Measurements from ENCODE around the gene ZNF469.
"Not testable (repeated sequence)": the region's sequence is repeated elsewhere in the genome, so short reads cannot be mapped to it uniquely, and the experiment has no call there.

Gene ZNF469

DNA sequence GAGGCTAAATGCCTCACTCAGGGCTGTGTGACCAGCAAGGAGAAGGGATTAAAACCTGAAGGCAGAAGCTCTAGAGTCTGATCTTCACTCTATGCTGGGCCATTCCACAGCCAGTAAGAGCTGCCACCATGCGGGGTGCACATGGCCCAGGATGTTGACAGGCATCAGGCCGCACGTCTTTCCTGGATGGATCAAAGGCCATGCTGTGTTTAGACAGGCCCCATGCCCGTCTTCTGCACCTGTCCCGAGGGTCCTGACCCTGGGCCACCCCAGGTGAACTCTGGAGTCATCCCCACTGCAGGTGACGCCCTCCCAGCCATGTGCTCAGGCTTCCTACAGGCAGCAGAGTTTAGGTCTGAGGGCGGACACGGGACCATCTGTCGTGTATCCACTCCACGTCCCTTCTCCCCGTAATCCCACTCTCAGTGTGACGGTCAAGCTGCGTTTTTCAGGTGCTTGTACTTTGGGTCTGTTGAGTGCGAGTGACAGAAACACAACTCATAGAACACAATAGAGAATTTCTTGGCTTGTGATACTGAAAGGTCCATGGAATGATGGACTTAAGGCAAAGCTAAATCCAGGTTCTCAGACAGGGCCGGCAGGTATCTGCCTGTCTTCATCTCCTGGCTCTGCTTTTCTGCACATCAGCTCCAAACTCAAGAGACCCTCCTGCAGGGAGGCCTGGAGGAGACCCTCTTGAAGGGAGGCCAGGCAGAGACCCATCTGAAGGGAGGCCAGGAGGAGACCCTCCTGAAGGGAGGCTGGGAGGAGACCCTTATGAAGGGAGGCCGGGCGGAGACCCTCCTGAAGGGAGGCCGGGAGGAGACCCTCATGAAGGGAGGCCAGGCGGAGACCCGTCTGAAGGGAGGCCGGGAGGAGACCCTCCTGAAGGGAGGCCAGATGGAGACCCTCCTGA lies 13.2 kb downstream of the ZNF469 start:
- no peak for DNase-seq

DNA sequence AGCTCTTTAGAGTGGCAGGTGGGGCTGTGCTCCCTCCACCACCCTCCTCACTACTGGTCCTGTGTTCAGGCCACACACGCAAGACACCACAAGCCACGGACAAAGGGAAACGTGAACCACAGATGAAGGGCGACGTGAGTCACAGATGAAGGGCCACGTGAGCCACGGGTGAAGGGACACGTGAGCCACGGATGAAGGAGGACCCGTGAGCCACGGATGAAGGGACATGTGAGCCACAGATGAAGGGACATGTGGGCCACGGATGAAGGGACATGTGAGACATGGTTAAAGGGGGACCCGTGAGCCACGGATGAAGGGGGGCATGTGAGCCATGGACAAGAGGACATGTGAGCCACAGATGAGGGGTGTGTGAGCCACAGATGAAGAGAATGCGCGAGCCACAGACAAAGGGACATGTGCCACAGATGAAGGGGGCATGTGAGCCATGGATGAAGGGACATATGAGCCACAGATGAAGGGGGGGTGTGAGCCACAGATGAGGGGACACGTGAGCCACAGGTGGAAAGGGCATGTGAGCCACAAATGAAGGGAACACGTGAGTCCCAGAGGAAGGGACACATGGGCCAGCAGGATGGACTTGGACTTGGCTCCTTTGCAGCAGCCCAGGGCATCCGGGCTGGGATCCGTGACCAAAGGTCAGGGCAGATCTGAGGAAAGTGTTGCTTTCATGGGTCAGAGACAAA lies 15.6 kb downstream of the ZNF469 start:
- DNase-seq, result no peak

DNA sequence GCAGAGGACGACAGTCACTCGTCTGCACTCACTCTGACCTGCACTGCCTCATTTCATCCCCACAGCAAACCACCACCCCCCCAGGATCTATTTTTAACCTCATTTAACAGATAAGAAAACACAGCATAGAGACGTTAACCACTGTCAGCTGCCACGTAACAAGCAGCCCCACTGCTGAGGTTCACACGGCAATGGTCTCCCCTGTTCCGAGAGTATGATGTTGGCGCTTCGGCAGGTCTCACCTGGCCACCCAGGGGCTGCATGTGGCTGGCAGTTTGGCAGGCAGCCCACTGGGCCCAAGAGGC lies 16.1 kb downstream of the ZNF469 start:
- DNase-seq, result no peak

DNA sequence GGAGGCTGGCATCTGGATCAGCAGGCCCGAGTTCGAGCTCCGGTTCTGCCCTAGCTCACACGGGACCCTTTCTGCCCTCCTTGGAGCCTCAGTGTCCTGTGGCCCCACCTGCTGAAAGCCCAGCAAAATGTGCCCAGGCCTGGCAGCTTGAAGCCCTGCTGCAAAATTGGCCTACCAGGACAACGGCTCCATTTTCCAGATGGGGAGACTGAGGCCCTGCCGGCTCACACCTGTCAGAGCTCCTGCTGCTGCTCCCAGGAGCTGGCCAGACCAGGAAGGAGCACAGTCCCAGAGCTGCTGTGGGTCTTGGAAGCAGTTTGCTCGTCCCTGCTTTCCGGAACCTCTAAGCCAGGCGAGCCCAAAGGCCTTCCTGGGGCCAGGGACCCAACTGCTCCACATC lies 17.4 kb downstream of the ZNF469 start:
- no peak for DNase-seq

DNA sequence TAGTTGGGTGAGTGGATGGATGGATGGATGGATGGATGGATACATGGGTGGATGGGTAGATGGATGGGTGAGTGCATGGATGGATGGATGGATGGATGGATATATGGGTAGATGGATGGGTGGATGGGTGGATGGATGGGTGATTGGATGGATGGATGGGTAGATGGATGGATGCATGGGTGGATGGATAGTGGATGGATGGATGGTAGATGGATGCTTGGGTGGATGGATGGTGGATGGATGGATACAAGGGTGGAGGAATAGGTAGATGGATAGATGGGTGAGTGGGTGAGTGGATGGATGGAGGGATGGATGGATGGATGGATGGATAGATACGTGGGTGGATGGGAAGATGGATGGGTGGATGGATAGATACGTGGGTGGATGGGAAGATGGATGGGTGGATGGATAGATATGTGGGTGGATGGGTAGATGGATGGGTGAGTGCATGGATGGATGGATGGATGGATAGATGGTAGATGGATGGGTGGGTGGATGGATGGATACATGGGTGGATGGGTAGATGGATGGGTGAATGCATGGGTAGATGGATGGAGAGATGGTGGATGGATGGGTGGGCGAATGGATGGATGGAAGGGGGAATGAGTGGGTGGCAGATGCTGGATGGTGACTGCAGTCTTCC lies 19.0 kb downstream of the ZNF469 start:
- DNase-seq, result no peak

DNA sequence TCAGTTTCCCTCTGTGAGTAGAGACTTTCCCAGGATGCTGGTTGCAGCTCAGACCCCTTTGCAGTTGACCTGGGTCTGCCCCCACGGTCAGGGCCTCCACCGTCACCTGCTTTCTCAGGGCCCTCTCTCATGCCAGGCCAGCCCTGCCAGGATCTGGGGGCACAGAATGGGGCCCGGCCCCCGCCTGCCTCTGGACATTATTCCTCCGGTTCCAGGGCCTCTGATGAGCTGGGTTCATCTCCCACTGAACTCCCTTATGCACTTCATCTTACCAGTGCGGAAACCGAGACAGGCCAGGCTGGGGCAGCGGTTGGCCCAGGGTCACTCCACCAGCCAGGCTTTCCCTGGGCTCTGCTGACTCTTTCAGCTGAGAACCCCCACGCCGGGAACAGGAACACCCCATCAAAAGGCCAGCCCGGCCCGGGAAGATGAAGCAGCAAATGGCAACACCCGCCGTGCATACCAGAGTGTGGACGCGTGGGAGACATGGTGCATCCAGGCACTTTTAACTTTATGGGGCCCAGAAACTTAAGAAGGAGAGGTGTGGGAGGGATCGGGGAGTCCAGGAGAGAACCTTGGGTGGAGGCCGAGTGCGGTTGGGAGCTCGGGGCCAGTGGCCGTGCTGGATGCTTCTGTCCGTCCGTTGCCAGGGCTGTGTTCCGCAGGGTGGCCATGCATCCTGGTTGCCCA lies 19.9 kb downstream of the ZNF469 start:
- no peak for DNase-seq

DNA sequence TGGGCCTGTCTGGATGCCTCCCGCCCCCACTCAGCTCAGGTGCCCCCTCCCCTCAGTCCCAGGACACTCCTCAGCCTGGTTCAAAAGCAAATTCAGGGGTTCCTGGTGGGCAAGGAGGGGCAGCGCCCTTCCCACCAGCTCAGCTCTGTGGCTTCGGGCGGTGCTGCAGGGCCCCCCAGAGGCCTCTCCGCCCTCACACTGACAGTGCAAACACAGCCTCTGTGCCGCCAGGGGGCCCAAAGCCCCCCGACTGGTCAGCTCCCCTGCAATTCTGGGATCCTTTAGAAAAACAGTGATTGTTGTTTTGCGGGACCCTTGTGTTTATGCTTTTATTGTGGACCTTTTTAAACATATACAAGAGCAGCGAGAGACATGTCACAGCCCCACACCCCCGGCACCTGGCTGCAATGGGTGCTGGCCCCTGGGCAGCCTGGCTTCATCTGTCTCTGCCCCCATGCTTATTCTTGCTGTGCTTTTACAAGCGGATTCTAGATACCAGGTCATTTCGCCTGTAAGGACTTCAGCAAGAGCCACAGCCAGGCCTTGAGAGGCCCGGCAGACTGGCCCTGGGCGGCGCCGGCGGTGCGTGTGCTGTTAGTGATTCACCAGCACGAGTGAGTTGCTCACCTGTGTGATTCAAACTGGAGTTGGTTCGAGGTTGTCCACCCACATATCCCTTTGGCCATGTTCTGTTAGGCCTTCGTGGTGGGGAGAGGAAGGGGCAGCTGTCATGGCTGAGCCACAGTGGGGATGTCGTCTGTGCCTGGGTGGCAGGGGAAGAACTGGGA lies 21.2 kb downstream of the ZNF469 start:
- DNase-seq, result no peak

DNA sequence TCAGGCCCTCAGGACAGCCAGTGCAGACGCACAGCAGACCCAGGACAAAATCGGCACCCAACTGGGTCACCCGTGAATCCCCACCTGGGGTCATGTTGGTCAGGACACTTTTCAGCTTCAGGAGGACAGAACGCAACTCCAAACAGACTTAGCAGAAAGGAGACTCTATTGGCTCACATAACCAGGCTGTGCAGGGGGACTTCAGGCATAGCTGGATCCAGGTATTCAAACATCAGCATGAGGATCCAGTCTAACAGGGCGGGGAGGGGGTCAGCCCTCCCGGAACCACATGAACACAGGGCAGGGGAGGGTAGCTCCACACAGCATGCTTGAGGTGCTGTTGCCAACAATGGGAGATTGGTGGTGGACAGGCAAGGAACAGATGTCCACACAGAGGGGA lies 22.0 kb downstream of the ZNF469 start:
- DNase-seq, result no peak

DNA sequence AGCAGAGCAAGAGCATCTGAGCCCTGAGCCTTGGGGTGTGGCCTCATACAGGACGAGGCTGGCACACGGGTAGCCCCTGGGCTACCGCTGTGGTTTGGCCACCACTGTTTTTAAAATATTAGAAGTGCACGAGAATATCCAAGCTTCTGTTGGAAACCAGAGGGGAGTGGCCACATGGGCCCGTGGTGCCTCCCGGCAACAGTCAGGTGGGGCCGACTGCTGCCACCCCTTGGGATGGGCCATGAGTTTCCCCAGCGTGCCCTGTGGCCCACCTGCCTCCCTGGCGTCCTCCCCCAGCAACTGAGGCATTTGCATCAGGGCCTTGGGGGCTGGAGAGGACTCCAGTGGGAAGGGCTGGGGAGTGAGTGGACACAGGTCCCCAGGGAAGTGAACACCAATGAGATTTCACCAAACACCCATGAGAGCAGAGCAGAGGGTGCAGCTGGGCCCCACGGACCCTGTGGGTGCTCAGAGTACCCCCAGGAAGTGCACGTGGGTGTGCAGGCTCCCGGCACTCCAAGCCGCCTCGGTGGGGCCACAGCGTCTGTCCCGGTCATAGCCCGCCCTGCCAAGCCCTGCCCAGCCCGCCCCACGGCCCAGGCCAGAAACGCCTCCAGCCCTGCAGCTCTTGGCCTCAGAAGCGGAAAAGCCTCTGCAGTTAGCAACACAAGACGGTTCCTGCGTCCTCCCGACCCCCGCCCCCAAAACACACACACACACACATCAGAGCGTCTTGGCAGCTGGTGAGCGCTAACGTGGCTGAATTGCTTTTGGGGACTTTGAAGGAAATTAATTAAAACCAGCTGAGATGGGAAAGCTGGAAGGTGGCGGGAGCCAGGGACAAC lies 22.7 kb downstream of the ZNF469 start:
- no peak for DNase-seq

DNA sequence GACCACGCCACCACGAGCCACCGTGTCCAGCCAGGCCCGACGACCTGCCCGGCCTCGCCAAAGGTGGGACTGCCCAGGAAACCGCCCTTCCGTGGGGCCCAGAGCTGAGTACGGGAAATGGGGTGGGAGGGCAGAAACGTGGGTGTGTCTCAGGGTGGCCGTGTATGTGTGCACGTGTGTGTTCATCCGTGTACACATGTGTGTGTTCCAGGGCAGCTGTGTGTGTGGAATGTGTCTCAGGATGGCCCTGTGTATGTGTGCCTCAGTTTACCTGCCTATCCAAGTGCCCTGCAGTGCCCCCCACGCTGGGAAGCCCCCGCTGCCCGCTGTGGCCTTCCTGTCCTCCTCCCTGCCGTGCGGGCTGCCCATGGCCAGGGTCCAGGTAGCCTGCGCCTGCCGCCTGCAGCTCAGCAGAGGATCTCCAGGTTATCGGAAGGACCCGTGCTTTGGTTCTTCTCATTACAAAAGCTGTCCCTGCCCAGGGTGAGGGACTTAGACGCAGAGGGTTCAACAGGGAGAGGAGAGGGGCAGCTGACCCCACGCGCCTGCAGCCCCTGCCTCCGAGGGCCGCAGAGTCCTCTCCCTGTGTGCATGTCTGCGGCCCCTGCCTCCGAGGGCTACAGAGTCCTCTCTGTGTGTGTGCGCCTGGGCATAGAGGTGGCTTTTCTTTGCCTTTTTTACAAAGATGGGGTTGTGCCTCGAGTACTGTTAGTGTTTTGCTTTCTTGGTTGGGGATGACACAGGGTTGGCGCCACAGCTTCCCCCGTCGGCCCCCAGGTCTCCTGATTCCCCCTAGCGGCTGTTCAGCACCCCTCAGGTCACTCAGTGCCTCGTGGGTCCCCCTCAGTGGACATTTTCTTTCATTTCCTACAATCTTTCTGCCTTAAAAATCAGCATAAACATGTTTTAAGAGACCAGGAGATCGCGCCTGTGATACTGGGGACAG lies 23.6 kb downstream of the ZNF469 start:
- no peak for DNase-seq

DNA sequence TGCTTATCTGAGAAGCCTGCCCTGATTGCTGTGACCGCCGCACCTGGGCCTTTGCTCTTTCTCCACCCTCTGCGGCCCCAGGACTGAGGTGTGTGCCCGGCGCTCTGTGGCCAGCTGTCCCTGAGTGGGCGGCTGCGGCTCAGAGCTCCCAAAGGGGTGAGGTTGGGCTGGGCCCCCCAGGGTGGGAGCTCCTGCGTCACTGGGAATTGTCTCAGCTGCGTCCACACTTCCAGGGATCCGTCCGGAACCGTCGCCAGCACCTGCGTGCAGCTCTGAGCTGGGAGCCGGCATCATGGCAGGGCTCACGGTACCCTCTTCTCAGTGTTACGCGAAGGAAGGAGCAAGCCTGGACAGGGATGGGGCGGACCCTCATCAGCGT lies 24.3 kb downstream of the ZNF469 start:
- DNase-seq, result no peak

DNA sequence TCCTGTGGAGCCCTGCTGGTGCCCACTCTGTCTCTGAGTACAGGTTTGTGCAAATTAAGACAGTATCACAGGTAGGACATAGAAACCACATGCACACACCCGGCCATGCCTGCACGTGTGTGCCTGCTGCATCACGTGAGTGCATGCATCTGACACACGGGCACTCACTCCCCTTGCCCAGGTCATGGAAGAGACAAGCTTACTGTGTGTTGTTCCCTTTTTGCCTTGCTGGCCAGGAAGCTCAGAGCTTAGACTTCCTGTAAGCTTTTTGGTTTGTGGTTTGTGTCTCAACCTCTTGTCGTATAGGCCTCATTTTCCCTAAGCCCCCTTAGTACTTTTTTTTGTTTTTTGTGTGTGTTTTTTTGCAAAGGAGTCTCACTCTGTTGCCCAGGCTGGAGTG lies 25.0 kb downstream of the ZNF469 start:
- peak; percentile 41 for DNase-seq

DNA sequence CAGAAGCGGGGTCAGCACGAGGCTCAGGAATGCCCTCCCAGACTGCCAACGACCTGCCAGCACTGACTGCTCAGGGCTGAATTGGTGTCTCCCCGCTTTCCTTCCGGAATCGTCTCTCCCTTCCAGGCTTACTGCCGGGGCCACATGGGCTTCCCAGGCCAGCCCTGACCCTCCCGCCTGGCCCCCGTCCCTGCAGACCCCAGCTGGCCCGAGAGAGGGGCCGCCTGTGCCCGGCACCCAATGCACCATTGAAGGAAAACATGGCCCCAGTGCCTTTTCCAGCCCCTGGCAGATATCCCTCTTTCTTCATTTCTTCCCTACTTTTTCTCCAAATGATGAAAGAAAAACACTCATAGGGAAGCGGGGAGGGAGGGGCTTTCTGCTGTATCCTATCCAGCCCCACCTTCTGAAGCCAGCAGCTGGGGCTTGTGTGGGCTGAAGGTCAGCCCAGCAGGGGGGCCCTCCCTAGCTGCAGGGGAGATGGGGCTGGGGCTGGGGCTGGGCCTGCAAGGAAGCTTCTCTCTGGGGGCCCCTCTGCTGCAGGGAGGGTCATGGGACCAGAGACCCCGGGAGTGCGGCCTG lies 25.9 kb downstream of the ZNF469 start:
- no peak for DNase-seq

DNA sequence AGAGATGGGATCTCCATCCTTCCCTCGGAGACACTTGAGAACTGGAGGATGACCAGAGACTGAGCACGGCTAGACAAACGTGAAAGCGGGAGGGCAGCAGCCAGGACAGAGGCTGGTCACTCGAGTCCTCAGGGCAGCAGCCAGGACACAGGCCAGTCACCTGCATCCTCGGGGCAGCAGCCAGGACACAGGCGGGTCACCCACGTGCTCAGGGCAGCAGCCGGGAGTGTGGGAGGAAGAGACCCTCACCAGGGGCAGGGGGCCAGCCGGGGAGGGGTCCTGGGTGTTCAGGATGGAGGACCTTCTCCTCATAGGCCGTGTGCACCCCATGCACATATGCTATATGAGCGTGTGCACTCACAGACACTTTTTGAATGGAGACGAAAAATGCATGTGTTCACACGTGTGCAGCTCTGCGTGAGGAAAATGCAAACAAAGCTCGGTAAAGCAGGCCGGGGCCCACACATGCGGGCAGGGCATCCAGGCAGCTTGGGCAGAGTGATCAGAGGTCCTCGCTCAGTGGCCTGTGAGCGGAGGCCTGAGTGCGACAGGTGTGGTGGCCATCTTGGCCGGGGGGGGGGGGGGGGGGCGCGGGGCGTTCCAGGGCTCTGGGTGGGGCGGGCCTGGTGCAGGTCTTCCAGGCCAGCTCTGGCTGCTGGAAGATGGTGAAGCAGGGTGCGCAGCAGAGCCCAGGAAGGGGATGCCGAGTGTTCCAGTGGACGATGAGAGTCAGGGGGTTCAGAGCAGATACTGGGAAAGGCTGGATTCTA lies 26.7 kb downstream of the ZNF469 start:
- no peak for DNase-seq

DNA sequence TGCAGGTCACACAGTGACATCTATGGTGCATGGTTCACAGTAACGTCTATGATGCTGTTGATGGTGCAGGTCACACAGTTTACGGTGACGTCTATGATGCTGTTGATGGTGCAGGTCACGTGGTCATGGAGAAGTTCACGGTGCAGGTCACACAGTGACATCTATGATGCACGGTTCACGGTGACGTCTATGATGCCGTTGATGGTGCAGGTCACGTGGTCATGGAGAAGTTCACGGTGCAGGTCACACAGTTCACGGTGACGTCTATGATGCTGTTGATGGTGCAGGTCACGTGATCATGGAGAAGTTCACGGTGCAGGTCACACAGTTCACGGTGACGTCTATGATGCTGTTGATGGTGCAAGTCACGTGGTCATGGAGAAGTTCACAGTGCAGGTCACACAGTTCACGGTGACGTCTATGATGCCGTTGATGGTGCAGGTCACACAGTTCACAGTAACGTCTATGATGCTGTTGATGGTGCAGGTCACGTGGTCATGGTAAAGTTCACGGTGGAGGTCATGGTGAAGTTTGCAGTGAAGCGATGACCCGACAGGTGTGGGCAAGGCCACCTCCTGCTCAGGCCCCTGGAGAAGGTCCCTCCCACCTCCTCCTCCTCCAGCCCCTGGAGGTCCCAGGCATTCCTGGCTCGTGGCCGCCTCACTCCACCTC lies 27.7 kb downstream of the ZNF469 start:
- not testable (repeated sequence) for DNase-seq

DNA sequence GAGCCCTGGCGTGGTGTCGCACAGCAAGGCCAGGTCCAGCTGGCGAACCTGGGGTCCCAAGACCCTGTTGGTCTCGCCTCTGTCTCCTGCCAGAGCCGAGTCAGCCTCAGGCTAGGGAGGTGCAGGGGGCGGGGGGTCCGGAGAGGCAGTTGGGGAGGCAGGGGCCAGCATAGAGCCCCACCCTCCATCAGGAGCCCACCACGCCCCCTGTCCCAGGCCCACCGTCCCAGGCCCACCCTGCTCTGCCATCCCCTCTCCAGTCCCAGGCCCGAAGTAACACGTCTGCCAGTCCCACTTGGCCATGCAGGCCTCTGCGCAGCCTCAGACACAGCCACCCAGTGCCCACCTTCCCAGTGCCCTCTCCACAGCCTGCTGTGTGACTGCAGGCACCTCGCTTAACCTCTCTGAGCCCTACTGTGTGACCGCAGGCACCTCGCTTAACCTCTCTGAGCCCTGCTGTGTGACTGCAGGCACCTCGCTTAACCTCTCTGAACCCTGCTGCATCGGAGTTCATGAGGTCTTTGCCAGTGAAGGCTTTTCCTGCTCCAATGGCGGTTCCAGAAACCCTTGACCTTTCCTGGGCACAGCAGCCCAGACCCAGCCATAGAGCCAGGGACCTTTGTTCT lies 29.3 kb downstream of the ZNF469 start:
- DNase-seq, result no peak

DNA sequence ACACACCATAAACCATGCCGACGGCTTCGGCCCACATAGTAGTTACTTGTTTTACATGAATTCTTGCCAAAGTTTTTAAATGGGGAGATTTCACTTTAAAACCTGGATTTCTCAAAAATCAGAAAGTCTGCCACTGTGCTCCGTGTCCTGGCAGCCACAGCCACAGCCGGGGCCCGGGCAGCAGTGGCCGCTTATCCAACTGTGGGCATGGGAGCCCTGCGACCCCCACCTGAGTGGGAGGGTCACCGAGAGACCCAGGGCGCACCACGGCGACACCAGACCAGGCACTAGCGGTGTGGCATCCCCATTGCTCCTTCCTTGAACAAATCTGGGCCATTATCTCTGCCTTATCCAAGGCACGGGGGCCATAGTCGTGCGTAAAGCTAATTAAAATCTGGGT lies 30.0 kb downstream of the ZNF469 start:
- no peak for DNase-seq

DNA sequence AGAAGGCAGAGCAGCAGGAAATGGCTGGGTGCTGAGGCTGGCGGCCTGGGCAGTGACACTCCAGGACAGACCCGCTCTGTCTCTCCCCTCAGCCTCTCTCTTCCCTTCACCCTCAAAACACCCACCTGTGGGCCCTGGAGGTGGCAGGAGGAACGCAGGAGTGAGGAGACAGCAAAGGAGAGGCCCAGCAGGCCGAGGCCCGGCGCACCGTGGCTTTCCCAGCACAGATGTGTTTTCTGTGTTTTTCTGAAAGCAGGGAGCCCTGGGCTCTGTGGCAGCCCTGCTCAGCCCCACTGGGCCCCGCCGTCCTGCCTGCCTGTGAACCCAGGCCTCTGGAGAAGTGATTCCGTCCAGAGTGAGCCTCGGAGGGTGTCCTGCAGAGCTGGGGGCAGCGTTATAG lies 30.5 kb downstream of the ZNF469 start:
- no peak for DNase-seq

Measured in suppressor macrophage treated with lipopolysaccharide for 4 hours (primary cell).